T-helper 22 cell (primary cell): ENCODE results near the gene SMARCB1.

ENCODE experiments used
- DNase-seq: peaks from one replicate; pipeline ENCODE4 v3.0.0-alpha.2; 2020; ENCODE audit warnings: low read depth

Gene SMARCB1

DNA sequence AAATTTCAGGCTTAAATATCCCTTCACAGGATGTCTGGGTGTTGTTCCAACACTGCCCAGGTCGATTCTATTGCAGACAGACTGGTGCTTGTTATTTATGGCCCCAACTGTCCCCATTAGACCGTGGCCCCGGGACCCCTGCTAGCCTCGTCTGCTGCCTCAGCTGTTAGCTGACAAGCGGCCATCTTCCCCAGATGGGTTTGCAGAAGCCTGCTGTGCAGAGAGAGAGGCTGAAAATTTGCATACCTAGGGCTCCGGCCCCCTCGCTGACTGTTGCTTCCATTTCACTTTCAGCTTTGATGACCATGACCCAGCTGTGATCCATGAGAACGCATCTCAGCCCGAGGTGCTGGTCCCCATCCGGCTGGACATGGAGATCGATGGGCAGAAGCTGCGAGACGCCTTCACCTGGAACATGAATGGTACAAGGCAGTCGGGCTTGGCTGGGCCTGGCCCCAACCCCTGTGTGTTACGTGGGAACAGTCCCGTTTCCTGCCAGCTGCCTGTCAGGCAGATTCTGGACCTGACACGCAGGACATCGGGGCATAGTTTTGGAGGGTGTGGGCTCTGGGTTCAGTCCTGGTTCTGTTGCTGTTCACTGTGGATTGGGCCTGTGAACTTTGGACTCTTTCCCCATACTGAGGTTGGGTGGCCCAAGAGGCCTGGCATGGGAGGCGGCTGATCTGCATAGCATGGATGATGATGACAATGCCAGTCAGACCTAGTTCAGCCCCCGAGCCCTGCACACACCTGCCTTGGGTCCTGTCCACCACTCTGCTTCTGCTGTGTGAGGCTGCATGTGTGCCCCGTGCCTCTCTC lies 16.4 kb downstream of the SMARCB1 start:
- DNase-seq = no peak

DNA sequence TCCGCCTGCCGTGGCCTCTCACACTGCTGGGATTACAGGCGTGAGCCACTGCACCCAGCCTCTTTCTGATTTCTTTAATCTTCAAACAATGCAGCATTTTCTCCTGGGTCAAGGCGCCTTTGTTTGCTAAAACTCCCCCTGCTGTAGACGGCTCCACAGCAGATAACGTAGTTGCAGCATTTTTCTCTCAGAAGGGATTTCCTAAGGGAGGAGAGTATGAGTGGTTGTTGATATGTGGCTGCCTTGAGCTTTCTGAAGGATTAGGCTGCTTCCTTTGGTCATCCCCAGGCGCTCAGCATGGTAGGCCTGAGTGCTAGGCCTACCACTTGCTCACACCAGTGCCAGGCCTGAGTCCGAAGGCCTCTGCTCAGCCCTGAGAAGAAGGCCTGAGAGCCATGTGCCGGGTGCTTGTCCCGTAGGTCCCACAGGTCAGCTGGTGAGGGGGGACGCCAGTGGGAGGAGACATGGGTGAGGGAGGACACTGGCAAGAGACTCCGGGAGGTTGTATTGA lies 18.1 kb downstream of the SMARCB1 start:
- no peak for DNase-seq

DNA sequence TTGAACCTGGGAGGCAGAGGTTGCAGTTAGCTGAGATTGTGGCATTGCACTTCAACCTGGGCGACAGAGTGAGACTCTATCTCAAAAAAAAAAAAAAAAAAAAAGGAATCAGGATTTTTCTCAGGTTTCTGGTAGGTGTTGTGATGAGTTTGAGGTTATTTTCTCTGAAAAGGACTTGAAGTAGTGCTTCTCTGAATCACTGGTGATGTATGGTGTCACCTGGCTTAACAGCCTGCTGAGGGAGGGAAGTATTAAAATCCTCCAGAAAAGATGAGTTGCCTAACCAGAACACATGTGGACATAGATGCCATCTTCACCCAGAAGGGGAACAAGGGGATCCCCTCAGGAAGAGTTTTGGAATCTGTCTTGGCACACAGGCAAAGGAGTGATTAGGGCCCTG lies 20.1 kb downstream of the SMARCB1 start:
- DNase-seq = no peak

DNA sequence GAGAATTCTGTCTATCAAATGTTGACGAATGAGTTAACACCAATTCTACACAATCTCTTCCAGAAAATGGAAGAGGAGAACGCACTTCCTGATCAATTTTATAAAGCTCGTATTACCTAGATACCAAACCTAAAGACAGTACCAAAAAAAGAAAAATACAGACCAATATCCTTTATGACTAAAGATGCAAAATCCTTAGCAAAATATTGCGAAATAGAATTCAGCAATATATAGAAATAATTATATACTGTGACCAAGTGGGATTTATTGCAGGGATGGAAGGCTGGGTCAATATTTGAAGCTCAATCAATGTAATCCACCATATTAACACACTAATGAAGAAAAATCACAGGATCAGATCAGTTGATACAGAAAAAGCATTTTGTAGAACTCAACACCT lies 25.6 kb downstream of the SMARCB1 start:
- DNase-seq = no peak

DNA sequence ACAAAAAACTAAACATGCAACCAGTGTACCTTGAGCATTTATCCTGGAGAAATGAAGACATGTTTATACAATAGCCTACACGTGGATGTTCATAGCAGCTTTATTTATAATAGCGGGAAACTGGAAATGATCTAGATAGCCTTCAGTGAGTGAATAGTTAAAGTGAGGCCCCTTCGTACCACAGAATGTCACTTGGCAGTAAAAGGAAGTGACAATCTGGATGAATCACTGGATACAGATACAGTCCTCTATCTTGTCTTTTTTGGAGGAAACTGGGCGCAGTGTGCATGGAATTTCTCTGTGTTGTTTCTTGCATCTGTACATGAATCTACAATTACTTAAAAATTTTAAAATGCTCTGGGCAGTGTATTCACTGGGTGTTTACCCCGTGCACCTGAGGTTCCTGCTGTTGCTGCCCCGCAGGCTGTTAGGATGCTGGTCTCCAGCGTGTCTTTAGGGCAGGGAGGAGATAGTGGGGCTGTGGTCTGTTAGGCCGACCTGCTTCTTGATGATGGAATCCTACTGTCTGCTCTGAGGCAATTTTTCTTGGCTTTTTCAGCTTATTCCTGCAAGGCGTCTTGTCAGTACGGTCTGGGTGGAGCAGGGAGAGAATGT lies 28.9 kb downstream of the SMARCB1 start:
- DNase-seq = no peak

DNA sequence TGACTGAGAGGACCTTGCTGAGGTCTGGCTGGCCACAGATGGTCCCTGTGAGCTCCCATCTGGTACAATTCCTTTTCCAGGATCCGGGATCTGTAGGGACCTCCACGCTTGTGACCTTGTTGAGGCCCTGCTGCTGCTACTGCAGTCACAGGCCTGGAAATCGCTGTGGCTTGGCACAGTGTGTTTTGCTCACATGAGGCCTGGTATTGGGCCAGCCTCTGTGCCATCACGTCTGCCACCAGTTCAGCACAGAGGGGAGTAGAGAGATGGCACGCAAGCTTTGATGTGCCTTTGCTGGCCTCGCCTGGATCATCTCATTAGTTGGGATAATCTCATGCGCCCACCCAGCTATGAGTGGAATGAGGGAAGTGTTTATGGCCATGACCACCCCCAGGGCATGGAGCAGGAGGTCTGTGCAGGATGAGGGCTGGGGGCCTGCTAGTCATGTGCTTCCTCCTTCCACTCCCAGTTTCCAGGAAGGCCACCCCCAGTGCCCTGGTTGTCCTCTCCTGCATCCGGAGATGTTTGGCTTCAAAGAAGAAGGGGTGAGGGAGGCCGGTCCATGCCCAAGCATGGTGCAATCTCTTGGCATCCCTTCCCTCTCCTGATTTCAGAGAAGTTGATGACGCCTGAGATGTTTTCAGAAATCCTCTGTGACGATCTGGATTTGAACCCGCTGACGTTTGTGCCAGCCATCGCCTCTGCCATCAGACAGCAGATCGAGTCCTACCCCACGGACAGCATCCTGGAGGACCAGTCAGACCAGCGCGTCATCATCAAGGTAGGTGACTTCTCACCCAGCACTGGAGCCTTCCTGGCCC lies 29.6 kb downstream of the SMARCB1 start:
- no peak for DNase-seq

GRCh38 chr22:23817146-23817545 lies 30.4 kb downstream of the SMARCB1 start:
- no peak for DNase-seq

DNA sequence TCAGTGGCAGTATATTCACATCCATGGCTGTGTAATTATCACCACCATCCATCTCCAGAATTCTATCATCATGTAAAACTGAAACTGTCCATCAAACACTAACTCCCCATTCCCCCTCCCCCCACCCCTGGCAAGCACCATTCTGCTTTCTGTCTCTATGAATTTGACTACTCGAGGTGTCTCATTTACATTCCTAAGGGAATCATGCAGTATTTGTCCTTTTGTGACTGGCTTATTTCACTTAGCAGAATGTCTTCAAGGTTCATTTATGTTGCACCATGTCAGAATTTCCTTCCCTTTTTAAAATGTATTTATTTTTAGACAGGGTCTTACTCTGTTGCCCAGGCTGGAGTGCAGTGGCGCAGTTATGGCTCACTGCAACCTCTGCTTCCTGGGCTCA lies 31.8 kb downstream of the SMARCB1 start:
- no peak for DNase-seq

- DNase-seq = no peak
Observed at GRCh38 chr22:23820748-23821211, 34.0 kb downstream of the SMARCB1 start.

DNA sequence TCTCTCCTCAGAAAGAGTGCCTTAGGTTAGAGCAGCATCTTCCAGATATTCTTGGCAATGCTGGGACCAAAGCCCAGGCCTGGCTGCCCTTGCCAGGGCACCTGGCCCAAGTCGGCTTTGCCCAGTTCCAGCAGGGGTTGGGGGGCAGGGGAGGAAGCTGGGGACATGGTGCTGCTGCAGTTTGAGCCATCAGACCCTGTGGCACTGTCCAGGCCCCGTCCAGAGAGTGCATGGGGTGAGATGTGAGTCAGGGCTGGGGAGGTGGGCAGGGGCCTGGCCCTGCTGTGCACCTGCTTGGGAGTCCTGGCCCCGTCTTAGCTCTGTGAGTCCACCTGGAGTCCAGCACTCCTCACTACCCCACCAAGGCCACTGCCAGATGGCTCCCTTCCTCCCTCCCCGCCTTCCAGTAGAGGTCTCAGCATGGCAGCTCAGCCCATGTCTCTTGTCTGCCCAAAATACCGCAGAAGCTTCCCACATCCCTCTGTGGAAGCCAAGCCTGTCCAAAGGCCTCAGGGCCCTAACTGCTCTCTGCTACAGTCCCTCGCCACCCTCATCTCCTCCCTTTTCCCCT lies 35.4 kb downstream of the SMARCB1 start:
- no peak for DNase-seq

GRCh38 chr22:23823331-23823791 lies 36.6 kb downstream of the SMARCB1 start:
- DNase-seq = no peak

DNA sequence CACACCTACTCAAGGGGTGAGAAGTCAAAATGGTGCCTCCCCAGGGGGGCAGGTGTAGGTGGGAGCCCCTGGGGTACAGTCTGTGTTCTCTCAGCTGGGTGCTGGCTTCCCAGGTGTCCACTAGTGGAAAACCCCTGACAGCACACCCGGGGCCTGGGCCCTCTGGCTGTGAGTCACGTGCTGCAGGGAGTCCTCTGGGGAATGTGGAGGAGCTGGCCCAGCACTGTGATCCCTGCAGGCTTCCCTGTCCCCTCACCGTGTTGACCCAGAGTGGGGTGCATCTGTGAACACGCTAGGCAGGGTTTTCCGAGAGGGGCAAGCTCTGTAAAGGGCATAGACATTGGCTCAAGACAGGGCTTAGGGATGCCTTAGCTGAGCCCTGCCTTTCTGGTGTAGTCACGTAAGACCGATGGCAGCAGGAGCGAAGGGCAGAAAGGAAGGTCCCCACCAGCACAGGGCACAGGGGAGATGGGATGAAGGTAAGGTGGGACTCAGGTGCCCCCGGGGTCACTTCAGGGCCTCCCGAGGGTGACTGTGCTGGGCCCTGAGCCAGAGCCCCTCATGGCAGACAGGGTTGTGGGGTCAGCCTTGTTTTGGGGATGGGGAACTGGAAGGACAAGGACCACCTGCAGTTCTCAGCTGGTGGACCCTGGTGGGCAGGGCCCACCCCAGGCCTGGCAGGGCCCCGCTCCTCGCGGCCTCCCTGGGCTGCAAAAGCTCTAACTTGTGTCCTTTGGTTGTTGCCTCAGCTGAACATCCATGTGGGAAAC lies 37.9 kb downstream of the SMARCB1 start:
- no peak for DNase-seq

GRCh38 chr22:23825246-23825905 lies 38.6 kb downstream of the SMARCB1 start:
- DNase-seq = no peak

DNA sequence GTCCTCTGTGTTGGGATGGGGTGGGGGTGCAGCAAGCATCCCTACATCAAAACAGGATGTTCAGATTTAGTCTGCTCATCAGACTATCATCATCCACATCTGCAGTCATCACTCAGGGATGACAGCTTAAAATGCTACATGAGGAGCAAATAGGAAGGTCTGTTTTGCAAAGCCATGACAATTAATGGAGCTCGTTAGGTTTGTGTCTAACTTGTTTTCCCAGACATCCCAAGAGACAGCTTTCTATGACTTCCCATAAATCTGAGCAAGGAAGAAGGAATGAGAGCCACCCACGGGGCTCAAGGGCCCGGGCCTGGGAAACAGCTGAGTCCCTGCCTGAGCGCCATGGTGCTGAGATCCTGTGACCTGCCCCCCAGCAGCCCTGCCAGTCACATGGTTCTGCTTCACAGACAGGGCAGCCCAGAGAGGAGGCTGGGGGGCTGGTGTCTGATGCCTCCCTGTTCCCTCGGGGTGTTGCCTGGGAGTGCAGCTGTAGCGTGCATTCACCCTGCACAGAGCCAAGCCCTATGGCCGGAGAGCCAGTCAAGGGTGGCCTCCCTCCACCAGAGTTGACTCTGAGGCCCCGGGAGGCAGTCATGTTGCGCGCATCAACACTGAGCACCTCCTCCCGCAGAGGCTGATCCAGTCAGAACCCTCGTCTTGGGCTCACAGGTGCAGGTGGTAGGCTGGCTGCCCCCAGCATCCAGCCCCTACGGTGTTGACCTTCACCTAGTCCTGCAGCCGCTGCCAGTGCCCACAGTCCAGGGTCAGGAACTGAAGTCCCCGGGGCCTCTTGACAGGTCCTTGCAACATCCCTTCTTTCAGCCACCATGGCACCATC lies 40.0 kb downstream of the SMARCB1 start:
- no peak for DNase-seq

- no peak for DNase-seq
Observed at GRCh38 chr22:23827351-23827995, 40.7 kb downstream of the SMARCB1 start.

- DNase-seq = no peak
Observed at GRCh38 chr22:23828800-23829680, 42.3 kb downstream of the SMARCB1 start.

DNA sequence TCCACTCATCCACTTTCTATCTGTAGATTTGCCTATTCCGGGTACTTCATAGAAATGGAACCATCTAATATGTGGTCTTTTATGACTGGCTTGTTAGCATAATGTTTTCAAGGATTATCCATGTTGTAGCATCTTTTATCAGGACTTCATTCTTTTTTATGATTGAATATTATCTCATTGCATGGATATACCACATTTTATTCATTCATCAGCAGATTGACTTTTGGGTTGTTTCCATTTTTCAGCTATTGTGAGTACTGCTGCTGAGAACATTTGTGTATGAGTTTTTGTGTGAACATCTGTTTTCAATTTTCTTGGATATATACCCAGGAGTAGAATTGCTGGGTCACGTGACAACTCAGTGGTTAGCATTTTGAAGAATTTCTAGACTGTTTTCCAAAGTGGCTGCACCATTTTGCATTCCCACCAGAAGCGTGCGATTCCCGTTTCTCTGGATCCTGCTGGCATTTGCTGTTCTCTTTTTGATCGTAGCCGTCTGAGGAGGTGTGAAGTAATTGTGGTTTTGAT lies 43.1 kb downstream of the SMARCB1 start:
- DNase-seq = no peak

DNA sequence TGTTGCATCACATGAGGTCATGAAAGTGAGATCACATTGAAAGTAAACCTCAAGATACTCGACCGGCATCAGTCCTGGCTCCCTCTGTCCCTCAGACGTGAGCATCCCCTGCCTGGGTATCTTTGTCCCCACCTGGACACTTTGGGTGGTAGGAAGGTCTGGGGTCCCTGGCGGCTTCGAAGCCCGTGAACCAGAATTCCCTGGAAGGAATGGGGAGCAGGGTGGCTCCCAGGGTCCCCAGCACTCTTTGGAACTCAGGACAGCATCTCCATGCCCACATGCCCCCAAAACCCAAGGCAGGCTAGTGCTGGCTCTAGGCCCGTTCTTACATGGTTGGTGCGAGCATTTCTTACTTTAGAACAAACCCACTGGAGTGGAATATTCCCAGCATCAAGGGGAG lies 44.5 kb downstream of the SMARCB1 start:
- no peak for DNase-seq
